SHP77 (cell line): ENCODE results near the gene CUX1.

ENCODE experiments used
- DNase-seq, 2 experiments: peaks; one replicate each; lab custom pipeline; 2025; lab: John Stamatoyannopoulos, UW

CUX1 gene

DNA sequence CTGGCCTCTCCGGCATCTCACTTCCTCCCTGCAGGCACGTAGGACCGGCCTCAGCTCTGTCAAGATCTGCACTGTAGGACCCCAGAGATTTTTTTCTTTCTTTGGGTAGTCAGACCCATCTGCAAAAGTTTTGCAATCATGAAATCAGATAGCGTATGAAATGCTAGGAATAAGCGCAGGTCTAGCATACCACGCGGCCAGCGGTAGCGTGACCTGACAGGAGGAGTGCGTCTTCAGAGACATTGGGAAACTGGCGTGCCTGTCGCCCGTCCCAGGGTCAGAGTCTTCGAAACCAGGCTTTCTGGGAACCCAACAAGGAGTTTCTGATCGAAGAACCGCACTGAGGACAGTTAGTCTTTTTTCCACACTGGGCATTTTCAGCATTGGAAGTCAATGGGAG, 368.4 kb downstream of the CUX1 start:
- no peak for DNase-seq

DNA sequence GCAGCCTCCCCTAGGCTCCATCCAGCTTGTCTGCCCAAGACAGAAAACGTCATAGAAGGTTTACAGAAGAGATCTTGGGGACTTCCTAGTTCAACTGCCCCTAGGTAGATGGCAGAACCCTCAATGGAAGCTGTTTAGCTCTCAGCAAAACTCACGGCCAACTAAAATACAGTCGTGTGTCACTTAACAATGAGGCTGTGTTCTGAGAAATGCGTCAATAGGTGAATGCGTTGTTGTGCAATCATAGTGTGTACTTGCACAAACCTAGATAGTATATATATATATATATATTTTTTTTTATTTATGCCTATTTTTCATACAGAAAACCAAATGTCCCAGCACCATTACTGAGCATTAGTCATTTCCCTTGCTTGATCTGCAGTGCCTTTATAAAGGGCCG, 368.9 kb downstream of the CUX1 start:
- DNase-seq, result no peak

DNA sequence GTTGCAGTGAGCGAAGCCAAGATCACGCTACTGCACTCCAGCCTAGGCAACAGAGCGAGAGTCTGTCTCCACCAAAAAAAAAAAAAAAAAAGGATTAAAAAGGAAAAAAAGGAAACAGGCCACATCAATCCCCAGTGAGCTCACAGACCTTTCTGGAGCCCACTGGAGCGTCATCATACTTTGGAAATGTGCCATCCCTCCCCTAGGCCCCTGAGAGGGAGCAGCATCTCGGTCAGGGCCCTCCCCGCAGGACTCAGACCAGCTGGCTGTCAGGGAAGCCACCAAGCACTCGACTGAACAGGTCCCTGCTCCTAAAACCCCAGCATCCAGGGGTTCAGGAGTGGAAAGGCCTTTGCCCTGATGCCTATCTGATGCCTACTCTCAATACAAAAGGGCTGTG, 371.3 kb downstream of the CUX1 start:
- DNase-seq, result no peak

DNA sequence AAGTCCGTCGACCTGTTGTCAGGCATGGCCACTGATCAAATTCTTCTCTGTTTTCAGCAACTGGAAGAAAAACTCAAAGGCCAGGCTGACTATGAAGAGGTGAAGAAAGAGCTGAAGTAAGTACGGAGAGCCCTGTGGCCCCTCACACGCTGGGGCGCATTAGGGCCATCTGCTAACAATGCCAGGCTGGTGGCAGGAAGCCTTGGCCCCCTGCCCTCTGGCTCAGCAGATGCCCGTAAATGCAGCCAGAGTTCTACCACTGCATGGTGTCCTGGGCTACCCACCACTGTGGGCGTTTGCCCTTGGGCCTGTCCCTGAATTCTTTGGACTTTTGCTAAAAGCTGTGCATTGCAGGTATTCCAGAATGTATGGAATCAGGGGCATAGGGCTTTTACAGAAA, 372.3 kb downstream of the CUX1 start:
- no peak for DNase-seq

DNA sequence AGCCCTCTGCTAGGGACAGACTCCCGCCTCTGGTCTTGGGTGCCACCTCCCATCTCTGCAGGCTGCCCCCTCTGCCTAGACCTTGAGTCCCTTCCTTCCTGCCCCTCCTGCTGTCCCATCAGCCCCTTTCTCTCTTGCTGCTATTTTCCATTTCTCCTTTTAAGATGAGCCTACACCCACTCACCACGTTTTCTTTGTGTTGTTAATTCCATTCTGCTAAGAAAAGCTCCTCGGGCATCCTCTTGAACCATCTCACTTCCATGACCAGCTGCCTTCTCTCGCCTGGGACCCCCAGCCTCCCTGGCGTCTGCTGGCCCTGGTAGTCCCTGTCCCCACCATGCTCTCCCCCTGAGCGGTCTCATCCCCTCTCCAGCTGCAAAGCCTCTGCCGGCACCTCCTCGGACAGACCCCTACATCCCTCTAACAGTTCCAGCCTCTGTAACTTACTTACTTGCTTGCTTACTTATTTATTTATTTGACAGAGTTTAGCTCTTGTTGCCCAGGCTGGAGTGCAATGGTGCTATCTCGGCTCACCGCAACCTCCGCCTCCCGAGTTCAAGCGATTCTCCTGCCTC, 373.4 kb downstream of the CUX1 start:
- DNase-seq, result no peak

DNA sequence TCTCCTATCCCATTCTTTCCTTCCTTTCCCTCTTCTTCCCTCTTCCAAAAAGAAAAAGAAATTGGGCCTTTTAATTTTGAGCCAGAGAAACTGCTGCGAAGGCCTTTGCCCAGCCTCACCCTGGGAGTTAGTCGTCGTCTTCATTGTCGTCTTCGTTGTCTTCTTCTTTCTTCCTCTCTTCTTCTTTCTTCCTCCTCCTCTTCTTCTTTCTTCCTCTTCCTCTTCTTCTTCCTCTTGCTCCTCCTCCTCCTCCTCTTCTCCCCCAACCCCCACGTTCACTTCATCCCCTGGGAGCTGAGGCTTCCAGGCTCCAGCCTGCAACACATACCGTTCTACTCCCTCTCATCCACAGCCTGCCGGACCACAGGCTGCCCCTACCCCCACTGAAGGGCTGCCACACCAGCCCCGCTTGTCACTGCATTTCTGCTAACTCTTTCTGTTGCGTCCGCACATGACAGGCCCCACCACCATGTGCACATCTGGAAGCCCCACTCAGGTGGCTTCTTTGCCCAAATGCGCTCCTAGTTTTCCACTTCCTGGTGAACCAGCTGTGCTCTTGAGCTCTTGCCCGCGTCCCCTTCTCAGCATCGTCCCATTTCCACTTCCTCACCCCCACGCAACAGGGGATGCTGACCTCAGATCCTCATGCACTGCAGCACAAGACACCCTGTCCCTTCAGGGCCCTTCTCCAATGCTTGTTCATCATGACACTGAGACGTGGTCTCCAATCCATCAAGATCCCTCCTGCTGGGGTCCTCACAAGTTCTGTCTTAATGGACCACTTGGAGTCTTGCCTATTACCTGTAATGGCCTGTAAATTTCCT, 374.3 kb downstream of the CUX1 start:
- no peak for DNase-seq

DNA sequence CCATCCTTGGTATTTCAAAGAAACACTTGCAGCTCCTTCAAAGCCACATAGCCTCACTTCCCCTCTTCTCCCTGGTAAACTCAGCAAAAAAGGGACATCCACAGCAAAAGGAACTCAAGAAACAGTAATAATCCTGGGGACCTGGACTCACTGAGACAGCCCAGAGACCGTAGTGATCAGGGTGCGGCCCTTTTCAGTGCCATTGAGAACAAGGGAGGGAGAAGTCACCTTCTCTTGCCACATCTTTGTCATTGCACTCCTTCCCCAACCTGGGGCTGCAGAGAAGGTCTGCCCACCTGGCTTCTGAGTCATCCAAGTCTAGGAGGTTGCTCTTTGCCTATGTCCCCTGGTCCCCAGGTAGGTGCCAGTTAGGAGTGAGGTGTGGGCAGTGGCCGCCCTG, 375.4 kb downstream of the CUX1 start:
- no peak for DNase-seq

DNA sequence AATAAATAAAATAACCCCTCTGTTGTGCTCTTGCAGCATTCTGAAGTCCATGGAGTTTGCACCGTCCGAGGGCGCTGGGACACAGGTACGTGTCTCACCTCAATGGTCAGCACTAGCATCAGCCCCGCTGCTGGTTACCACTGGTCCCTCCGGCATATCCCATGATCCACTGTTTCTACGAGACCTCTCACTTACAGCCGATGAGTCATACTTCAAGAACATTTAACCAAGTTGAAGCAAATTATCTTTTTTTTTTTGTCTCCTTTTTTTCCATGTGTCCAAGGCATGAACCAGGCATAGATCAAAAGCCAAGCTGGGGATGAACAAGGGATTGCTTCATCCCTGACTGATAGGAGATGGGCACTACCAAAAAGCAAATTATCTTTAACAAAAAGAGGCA, 376.4 kb downstream of the CUX1 start:
- DNase-seq, result no peak

DNA sequence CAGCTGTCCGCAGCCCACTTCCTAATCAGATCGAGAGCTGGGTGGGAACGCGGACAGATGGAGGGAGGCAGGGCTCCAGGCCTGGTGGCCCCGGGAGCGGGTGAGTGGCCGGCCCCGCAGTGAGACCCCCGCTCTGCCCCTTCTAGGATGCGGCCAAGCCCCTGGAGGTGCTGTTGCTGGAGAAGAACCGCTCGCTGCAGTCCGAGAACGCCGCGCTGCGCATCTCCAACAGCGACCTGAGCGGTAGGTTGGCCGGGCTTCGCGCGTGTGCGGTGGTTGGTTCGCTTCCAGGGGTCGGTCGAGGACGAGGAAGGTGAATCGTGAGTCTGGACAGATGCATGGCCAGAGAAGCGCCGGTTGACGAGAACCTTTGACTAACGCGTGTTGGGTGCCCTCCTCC, 377.9 kb downstream of the CUX1 start:
- no peak for DNase-seq

DNA sequence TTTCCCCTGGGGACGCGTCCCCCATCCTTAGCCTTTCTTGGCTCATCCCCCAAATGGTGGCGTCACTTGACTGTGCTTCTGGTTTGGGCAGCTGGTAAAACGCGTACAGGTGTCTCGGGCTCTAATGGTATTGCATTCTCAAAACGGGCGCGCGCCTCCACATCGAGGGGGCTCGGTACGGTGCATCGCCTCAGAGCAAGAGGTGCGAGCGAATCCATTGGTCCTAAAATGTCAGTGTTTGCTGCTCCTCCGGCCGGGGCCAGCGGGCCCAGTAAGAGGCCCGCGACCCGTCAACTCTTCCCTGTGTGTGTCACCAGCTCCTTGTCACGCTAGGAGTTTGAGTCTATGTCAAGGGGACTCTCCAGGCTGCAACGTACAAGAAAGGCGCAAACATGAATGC, 378.6 kb downstream of the CUX1 start:
- DNase-seq, result no peak

DNA sequence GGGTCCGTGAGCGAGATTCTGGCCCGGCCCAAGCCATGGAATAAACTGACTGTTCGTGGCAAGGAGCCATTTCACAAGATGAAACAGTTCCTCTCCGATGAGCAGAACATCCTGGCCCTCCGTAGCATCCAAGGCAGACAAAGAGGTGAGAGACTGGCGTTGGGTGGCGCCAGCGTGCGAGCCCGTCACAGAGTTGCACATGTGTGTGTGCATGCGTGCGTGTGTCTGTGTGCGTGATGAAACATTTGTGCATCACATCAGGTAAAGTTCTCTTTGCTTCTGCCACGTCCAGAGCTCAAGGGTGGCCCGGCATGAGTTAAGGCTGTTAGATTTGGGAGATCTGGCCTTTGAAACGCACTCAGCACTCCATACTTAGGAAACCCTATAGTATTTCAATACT, 379.7 kb downstream of the CUX1 start:
- DNase-seq, result no peak

DNA sequence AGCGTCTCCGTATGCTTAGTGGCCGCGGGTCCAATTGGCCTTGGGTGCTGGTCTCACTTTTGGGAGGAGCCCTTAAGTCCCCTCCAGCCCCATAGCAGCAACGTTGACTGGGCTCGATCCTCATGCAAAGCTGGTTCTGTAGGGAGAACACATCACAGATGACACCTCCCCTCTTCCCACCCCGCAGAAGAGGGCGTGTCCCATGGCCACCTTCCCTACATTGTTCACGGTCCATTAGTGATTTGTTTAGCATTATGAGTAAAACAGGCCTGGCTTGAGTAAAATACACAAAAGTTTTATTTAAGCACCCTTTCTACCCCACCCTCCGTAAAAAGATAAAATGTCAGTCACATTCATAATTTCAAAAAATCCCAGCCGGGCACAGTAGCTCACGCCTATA, 380.2 kb downstream of the CUX1 start:
- DNase-seq, result no peak

DNA sequence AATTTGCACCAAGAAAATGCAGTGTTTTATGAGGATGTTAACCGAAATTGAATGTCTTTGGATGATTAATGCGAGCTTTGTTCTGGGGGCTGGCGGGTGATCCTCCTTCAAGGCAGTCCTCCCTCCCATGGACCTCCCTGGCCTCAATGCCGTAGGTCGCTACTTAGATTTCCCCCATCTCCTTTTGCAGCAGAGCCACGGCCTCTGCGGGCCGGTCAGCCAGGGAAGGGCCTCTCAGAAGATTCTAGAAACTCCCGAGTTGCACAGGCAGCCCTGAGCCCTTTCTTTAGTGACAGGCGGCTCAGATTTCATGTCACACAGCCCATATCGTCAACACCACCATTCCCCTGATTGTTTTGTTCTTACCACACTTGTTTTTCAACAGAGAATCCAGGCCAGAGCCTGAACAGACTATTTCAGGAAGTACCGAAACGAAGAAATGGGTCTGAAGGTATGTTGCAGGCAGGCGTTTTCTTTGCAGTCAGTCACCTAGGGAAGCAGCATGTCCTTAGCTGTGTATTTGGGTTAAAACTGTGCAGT, 381.1 kb downstream of the CUX1 start:
- DNase-seq, result no peak

DNA sequence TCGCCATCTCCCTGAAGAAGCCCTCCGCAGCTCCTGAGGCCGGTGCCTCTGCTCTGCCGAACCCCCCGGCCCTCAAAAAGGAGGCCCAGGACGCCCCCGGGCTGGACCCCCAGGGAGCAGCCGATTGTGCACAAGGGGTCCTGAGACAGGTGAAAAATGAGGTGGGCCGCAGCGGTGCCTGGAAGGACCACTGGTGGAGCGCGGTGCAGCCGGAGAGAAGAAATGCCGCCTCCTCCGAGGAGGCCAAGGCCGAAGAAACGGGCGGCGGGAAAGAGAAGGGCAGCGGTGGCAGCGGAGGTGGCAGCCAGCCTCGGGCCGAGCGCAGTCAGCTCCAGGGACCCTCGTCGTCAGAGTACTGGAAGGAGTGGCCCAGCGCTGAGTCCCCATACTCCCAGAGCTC, 384.1 kb downstream of the CUX1 start:
- DNase-seq, result no peak

DNA sequence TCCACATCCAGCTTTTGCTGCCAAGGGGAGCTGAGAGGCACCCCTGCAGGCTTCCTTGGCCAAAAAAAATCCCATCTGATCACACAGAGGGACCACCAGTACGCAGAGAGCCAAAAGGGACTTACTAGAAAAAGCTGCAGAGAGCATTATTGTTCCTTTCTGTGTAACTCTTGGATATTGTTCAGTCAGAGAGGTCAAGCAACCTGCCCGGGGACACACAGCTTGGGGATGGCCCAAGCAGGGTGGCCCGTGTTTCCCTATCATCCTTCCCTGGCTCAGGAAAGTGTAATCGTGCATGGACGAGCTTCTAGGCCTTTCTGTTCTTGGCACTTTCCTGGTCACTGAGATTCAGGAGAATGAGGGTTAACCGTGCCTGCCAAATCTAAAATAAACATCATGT, 385.1 kb downstream of the CUX1 start:
- no peak for DNase-seq

DNA sequence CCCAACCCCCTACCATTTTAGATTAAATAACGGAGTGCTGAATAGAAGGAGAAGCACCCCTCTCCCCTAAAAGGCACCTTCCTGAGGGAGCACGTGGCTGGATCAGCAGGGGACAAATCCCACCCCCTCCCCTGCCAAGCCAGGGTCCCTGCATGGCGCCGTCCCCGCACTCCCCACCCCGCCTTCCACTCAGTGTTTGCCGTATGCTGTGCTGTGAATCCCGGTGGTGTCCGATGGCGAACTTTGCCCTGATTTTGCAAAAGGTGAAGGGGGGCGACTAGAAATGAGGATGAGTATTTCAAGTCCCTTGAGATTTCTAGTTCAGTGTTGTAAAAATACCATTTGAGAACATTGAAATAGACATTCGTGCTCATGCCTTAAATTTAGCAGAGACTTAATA, 385.8 kb downstream of the CUX1 start:
- no peak for DNase-seq

DNA sequence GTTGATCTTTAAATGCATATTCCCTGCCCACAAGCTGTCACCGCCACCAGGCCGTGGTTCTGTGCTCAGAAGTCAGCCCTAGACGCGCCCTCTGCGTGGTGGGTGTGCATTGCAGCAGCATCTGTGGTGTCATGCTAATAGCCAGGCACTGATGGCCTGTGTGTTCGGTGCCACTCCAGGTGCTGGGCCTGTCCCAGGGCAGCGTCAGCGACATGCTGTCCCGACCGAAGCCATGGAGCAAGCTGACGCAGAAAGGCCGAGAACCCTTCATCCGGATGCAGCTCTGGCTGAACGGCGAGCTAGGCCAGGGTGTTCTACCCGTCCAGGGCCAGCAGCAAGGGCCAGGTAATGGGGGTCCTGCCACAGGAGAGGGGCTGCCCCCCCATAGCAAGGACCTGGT, 386.8 kb downstream of the CUX1 start:
- DNase-seq, result no peak

DNA sequence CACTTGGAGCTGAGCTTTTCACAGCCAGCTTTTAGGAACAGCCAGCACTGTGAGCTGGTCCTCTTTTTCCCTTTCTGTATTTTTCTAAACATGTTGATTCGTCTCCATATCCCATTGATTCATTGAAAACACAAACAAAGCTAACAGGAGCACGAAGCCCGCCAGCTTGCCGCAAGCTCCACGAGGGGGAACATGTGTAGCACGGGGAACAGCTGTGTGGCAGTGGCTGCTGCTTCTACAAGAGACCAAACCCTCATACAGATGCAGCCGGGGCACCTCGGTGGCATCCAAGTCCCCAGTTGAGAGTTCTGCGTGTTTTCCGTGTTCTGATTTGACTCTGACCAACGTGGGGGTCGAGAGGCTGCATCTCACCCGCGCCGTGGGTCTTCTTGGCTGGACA, 388.5 kb downstream of the CUX1 start:
- no peak for DNase-seq

DNA sequence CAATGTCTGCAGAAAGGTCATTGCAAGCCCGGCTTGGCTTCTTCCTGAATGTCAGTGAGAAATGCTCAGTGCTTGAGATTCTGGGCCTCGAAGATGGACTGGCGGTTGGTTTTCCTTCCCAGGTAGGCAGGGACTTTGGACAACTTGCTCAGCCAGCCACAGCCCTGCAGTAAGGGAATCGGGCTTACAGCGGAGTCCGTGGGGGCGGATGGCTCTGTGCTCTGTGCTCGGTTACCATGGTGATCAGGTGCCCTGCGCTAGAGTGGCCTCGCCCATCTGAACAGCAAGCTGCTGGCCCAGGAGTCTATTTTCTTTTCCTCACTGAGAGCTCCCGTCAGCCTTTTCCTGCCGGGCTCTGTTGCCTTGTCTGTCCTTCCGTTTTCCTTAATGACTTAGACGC, 391.4 kb downstream of the CUX1 start:
- no peak for DNase-seq

DNA sequence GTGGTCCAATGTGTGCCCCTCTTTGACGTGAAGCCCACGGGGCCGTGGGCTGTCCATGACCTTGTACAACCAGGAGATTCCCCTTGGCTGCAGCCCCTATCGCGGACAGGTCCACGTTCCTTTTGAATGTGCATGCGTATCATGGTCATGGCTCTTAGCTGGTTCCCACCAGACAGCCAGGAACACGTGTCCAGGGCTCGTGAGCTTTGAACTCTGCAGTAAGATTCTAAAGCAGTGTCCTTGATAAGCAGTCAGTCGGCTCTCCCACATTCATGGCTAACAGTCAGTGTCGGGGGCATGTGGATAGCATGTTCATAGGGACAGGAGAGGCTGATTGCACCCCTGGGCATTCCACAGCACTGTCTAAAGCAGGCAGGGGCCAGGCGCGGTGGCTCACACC, 393.4 kb downstream of the CUX1 start:
- no peak for DNase-seq

DNA sequence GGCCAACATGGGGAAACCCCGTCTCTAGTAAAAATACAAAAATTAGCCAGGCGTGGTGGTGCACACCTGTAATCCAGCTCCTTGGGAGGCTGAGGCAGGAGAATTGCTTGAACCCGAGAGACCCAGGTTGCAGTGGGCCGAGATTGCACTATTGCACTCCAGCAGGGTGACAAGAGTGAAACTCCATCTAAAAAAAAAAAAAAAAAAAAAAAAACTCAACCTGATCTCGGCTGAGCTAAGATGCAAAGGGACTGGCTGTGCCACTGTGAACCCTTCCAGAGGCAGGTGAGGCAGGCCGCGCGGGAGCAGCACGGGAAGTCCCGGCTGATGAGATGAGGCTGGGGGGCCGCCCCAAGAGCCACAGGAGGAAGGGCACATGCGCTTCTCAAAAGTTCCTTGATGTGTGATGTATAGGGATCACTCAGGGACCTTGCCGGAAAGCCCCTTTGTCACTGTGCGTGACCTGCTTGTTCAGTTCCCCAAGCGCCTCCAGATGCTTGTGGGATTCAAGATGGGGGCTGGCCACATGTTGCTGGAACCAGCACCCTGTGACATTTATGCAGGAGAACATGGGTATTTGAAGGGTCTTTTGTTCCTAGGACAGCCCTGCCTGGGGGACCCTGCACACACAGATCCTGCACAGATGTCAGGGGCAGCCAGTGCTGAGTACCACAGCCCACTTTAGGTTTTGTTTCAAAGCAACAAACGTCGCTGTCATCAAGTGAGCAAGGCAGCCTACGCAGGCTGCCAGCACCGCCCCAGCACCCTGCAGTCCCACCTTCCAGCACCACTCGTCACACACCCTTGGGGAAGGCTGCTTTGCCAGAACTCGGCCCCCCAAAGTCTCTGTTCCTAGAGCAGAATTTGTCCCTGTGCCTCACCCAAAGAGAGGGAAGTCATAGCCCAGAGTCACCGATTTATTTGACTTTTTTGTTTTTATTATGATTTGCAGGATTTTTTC, 394.4 kb downstream of the CUX1 start:
- no peak for DNase-seq

DNA sequence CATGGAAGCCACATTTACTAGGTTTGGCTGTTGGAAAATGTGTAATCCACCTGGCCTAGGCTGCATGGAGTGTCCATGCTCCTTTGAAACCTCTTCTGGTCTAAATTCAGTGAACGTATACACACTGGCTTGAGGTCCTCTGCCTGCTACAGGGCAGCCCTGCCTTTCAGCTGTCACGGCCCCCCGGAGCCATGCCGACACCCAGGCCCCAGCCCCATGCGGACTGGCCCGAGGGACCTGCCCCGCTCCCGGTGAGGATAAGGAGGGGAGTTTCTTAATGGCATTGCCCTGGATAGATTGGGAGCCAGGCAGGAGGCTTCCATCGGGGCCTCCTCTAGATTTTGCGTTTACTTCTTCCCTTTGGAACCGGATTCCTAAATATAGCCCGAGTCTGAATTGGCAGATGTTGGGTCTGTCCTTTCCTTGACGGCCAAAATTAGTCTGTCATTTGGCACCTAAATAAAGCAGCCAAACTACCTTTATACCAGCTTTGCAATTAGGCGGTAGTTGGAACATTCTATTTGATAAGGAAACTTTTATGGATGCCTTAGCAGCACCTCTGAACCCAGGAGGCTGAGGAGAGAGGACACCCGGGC, 397.1 kb downstream of the CUX1 start:
- no peak for DNase-seq
